Lower leg skin (tissue), 3 donors: Measurements from ENCODE around the gene ADORA2B.

Experiments
- POLR2A ChIP-seq, 2 donors: fragments of 450-650 bp; IDR thresholded peaks; one replicate each; pipeline ENCODE4 v1.6.1; 2016 to 2017; ENCODE audit warnings: antibody characterized with exemption in 2 of 2, mild to moderate bottlenecking in 1 of 2, moderate library complexity in 1 of 2
- TF ChIP-seq, protein P1 (sequence below), 3 donors: fragments of 450-650 bp; IDR thresholded peaks; one replicate each; pipeline ENCODE4 v1.5.1; 2016; ENCODE audit warnings: antibody characterized with exemption in 3 of 3, mild to moderate bottlenecking in 3 of 3, moderate library complexity in 2 of 3

GRCh38 chr17:15917438-15918027 lies 27.4 kb upstream of the ADORA2B start:
- TF ChIP-seq, protein P1, sequence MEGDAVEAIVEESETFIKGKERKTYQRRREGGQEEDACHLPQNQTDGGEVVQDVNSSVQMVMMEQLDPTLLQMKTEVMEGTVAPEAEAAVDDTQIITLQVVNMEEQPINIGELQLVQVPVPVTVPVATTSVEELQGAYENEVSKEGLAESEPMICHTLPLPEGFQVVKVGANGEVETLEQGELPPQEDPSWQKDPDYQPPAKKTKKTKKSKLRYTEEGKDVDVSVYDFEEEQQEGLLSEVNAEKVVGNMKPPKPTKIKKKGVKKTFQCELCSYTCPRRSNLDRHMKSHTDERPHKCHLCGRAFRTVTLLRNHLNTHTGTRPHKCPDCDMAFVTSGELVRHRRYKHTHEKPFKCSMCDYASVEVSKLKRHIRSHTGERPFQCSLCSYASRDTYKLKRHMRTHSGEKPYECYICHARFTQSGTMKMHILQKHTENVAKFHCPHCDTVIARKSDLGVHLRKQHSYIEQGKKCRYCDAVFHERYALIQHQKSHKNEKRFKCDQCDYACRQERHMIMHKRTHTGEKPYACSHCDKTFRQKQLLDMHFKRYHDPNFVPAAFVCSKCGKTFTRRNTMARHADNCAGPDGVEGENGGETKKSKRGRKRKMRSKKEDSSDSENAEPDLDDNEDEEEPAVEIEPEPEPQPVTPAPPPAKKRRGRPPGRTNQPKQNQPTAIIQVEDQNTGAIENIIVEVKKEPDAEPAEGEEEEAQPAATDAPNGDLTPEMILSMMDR (IDR thresholded peaks at IDR 0.05) = no peak
- TF ChIP-seq POLR2A (IDR thresholded peaks at IDR 0.05) = no peak
